Measurements from ENCODE around the gene WSB2. TPM values are rescaled to one million over a fixed set of nuclear protein-coding genes. Genes with fewer than 3 reads are reported as not detected.

Gene WSB2
- polyA plus RNA-seq, 6 donors from 2014 or later = 5.8 to 12.8 (median 8.3) TPM

DNA sequence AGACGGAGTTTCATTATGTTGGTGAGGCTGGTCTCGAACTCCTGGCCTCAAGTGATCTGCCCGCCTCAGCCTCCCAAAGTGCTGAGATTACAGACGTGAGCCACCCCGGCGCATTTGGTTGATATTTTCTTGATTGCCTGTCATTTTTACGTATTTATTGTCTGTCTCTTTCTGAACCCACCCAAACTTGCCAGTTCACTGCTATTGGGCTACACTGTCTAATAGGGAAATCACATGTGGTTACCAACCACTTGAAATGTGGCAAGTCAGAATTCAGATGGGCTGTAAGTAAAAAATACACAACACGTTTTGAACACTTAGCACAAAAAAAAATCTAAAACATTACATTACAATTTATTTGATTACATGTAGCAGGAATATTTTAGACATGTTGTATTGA, 2.1 kb downstream of the WSB2 start:
- no peaks in the 10 kb centered on the region for H3K27me3 Mint-ChIP-seq
- ATAC-seq (ENCODE audit: low read depth in 2 of 2) = no peak
- H3K27ac Mint-ChIP-seq = peak overlapping the region; percentile 14 to 96 (median 80)
- peak overlapping the region in 3 of 8 donors; percentile 88 to 95 (median 93) for H3K4me3 Mint-ChIP-seq
- DNase-seq = no peak
- H3K4me1 Mint-ChIP-seq = peaks cover 32 to 45% (median 36%) of the 10 kb centered on the region in 3 donors
- H3K9me3 Mint-ChIP-seq = no peaks in the 10 kb centered on the region
- H3K36me3 Mint-ChIP-seq = no peaks in the 10 kb centered on the region

DNA sequence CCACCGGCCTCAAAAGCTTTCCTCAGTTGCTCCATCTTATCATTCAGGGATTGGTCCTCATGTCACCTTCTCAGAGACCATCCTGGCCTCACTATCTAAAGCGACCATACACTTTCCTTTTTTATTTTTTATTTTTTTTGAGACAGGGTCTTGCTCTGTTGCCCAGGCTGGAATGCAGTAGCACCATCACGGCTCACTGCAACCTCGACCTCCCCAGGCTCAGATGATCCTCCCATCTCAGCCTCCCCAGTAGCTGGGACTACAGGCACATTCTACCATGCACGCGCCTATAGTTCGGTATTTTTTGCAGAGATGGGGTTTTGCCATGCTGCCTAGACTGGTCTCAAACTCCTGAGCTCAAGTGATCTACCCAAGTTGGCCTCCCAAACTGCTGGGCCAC, 2.8 kb downstream of the WSB2 start:
- no peak for DNase-seq
- peaks cover 34 to 43% (median 36%) of the 10 kb centered on the region in 3 donors for H3K4me1 Mint-ChIP-seq
- H3K36me3 Mint-ChIP-seq = no peaks in the 10 kb centered on the region
- peak overlapping the region in 1 of 6 donors; percentile 75 for H3K27ac Mint-ChIP-seq
- no peaks in the 10 kb centered on the region for H3K27me3 Mint-ChIP-seq
- peak overlapping the region in 2 of 8 donors; percentile 70 to 95 for H3K4me3 Mint-ChIP-seq
- ATAC-seq (ENCODE audit: low read depth in 2 of 2) = no peak
- no peaks in the 10 kb centered on the region for H3K9me3 Mint-ChIP-seq

DNA sequence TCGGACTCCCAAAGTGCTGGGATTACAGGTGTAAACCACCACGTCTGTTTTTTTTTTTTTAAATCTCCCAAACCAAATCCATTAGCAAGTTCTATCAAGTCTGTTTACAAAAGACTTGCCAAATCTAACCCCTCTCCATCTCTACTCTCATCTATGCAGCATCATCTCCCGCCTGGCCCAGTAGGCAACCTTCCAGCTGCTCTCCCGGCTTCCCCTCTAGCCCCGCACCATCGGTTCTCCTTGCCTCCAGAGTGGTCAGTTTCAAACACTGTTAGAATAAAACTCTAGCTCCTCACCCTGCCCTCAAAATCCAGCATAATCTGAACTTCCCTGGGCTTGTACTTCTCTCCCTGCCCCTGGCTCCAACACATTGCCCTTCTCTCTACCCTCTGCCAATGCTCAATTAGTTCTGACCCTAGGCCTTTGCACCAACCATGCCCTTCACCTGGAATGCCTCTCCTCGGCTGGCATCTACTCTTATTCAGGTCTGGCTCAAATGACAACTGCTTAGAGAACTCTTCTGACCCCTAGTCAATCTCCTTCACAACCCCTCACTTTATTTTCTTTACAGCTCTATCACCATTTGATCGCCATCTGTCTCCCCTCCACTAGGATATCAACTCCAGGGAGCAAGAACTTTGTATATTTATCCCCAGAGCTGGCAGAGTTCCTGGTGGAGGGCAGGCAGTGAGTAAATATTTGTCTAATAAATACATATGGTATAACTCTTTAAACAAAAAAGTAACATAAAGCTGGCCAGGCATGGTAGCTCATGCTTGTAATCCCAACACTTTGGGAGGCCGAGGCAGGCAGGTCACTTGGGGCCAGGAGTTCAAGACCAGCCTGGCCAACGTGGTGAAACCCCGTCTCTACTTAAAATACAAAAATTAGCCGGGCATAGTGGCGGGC, 4.9 kb downstream of the WSB2 start:
- peaks cover 18 to 27% (median 24%) of the 10 kb centered on the region in 3 donors for H3K4me1 Mint-ChIP-seq
- no peaks in the 10 kb centered on the region for H3K27me3 Mint-ChIP-seq
- H3K9me3 Mint-ChIP-seq = no peaks in the 10 kb centered on the region
- H3K36me3 Mint-ChIP-seq = no peaks in the 10 kb centered on the region
- peak overlapping the region in 4 of 6 donors; percentile 3 to 76 (median 6) for H3K27ac Mint-ChIP-seq
- ATAC-seq (ENCODE audit: low read depth in 2 of 2) = no peak
- no peak for DNase-seq
- H3K4me3 Mint-ChIP-seq = no peak overlapping the region

DNA sequence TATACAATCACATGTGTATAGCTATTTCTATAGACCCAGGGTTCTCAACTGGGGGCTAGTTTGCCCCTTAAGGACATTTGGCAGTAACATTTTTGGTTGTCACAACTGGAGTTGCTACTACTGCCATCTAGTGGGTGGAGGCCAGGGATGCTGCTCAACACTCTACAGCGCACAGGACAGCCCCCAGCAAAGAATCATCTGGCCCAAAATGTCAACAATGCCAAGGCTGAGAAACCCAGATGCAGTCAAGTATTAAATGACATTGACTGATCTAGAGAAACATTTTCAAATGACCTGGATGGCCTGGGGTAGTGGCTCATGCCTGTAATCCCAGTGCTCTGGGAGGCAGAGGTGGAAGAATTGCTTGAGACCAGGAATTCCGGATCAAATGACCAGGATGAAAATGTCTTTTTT, 5.8 kb downstream of the WSB2 start:
- Mint-ChIP-seq H3K4me3 (peak overlapping the region in 1 of 8 donors; percentile 68), H3K27ac (peak overlapping the region in 2 of 6 donors; percentile 20 to 26), H3K36me3 (no peaks in the 10 kb centered on the region), H3K9me3 (no peaks in the 10 kb centered on the region), H3K27me3 (no peaks in the 10 kb centered on the region), H3K4me1 (peaks cover 15 to 24% (median 21%) of the 10 kb centered on the region in 3 donors)
- peak; percentile 90 to 92 for ATAC-seq (ENCODE audit: low read depth in 2 of 2)
- peak; percentile 58 for DNase-seq

DNA sequence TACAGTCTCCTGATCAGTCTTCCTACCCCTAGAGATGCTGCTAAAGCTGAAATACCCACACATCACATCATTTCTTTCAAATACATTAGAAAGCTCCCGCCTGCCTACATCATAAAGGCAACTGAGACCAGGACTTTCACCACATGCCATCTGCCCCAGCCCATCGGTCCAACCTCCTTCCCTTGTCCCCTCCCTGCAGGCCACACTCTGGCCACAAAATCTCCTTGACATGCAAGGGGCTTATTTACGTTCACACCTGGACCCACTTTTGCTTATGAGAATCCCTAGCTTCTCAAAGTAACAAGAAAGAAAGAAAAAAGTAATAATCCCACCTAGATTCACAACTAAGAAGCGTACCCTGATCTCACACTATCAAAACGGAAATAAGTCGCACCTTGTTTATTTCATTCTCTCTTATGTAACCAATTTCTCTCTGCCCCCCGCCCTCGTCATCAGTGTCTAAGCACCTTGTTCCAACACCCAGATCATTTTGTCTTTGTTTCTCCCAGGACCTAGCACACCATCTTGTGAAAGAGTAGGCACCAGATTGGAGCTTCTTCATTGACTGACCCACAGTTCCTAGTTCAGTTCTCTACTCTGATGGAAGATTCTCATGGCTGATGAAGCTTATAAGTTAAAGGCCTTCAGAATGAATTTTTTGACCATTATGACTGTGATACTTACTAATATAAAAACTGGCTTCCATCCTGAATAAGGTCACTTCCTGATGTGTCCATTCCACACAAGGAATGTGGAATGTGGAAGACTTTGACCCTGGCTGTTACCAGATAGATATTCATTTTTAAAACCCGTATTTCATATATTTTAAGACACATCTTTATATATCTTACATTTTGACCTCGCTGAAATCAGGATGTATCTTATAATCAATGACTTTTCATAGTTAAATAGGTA, 7.7 kb downstream of the WSB2 start:
- Mint-ChIP-seq H3K27ac (peak overlapping the region in 5 of 6 donors; percentile 0 to 51 (median 23)), H3K4me1 (peaks cover 6 to 17% (median 10%) of the 10 kb centered on the region in 3 donors), H3K9me3 (no peaks in the 10 kb centered on the region), H3K36me3 (peaks cover 0 to 5% of the 10 kb centered on the region in 2 donors), H3K4me3 (no peak overlapping the region), H3K27me3 (no peaks in the 10 kb centered on the region)
- DNase-seq (no peak), ATAC-seq (ENCODE audit: low read depth in 2 of 2) (no peak)

DNA sequence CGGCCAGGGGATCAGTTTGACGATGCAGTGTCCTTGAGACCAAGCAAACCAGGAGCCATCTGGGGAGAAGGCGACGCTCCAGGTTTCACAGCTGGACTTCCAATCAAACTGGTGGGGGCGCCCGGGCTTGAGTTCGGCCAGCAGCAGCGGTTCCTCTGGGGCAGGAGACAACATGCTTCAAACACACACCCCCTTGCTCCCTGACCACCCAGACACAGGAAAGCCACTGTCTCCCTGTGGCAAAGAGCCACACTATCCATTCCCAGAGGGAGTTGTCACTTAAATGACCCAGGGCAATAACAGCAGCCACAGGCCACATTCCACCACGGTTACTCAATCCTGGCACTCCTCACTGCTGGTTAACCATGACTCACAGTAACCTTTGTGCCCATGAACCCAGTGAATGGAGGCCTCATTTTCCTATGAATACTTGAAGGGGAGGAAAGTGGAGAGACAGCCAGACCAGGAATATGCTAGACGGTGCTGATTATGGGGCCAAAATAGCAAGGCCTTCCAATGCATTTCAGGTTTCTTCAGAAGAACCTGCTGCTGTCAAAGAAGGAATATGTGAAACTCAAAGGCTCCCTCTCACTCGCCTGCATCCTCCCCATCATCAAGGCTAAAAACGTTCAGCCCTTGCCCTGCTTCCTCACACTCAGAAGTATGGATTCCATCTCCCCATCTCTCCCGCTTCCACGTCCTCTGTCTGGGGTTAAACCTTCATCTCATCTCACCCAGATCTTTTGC, 8.5 kb downstream of the WSB2 start:
- Mint-ChIP-seq H3K4me1 (peaks cover 6 to 17% (median 10%) of the 10 kb centered on the region in 3 donors), H3K27me3 (no peaks in the 10 kb centered on the region), H3K9me3 (no peaks in the 10 kb centered on the region), H3K36me3 (peaks cover 0 to 5% of the 10 kb centered on the region in 2 donors), H3K4me3 (no peak overlapping the region), H3K27ac (peak overlapping the region in 3 of 6 donors; percentile 2 to 58 (median 51))
- no peak for DNase-seq
- no peak for ATAC-seq (ENCODE audit: low read depth in 2 of 2)

DNA sequence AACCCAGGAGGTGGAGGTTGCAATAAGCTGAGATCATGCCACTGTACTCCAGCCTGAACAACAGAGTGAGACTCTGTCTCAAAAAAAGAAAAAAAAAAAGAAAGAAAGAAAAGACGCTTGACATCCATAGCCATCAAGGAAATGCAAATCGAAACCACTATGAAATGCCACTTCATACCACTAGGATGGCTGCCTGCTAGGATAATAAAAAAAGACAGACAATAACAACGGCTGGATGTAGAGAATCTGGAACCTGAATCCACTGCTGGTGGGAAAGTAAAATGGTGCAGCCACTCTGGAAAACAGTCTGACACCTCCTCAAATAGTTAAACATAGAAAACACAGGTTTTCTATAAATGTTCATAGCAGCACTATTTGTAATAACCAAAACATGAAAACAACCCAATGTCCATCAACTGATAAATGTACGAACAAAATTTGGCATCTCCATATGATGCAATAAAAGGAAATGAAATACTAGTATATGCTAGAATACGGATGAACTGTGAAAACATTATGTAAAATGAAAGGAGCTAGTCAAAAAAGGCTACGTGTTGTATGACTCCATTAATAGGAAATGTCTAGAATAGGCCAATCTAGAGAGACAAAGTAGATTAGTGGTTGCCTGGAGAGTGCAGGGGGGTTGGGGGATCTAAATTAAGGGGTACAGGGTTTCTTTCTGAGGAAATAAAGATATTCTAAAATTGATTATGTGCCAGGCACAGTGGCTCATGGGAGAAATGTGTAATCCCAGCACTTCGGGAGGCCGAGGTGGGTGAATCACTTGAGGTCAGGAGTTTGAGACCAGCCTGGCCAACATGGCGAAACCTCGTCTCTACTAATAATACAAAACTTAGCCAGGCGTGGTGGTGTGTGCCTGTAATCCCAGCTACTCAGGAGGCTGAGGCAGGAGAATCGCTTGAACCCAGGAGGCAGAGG, 9.7 kb downstream of the WSB2 start:
- Mint-ChIP-seq H3K9me3 (no peaks in the 10 kb centered on the region), H3K4me3 (no peak overlapping the region), H3K27ac (peak overlapping the region in 1 of 6 donors; percentile 48), H3K4me1 (peaks cover 5 to 17% (median 9%) of the 10 kb centered on the region in 3 donors), H3K27me3 (no peaks in the 10 kb centered on the region), H3K36me3 (peaks cover 0 to 5% of the 10 kb centered on the region in 2 donors)
- DNase-seq (no peak), ATAC-seq (ENCODE audit: low read depth in 2 of 2) (no peak)

DNA sequence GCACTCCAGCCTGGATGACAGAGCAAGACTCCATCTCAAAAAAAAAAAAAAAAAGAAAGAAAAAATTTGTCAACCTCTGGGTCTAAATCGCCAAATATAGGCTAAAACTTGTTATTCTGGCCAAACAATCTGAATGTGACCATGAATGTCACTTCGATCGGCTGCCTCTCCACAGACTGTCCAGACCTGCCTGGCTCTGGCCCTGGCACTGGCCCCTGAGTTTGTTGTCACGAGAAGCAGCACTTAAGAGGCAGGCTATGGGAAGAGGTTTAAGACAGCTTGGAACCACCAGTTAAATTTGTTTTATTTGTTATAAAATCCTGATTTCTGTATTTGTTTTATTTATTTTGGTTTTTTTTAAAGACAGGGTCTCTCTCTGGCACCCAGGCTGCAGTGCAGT, 14.5 kb downstream of the WSB2 start:
- Mint-ChIP-seq H3K4me3 (no peak overlapping the region), H3K27ac (no peak overlapping the region), H3K9me3 (no peaks in the 10 kb centered on the region), H3K4me1 (peaks cover 0 to 4% (median 0%) of the 10 kb centered on the region in 3 donors), H3K36me3 (peaks cover 2 to 18% of the 10 kb centered on the region in 2 donors), H3K27me3 (no peaks in the 10 kb centered on the region)
- DNase-seq = no peak
- no peak for ATAC-seq (ENCODE audit: low read depth in 2 of 2)

DNA sequence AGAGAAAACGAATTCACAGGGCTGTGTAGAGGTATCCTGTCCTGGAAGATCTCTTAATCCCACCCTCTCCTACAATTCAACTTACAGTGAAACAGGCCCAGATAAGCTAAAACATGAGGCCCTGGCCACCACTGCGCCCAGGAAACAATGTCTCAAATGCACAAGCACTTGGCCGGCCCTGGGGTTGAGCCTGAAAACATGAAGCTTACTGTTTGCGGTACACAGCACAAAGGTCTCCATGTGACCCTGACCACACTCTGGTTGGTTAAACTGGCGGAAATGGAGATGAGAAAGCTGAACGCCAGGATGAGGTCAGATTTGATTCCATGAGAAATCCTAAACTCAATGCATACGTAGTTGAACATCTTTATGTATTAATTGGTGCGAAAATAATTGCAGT, 16.4 kb downstream of the WSB2 start:
- Mint-ChIP-seq H3K4me3 (no peak overlapping the region), H3K4me1 (peaks cover 0 to 5% (median 0%) of the 10 kb centered on the region in 3 donors), H3K9me3 (peaks cover 0 to 2% (median 0%) of the 10 kb centered on the region in 7 donors), H3K36me3 (peaks cover 7 to 20% of the 10 kb centered on the region in 2 donors), H3K27me3 (no peaks in the 10 kb centered on the region), H3K27ac (no peak overlapping the region)
- no peak for DNase-seq
- no peak for ATAC-seq (ENCODE audit: low read depth in 2 of 2)

DNA sequence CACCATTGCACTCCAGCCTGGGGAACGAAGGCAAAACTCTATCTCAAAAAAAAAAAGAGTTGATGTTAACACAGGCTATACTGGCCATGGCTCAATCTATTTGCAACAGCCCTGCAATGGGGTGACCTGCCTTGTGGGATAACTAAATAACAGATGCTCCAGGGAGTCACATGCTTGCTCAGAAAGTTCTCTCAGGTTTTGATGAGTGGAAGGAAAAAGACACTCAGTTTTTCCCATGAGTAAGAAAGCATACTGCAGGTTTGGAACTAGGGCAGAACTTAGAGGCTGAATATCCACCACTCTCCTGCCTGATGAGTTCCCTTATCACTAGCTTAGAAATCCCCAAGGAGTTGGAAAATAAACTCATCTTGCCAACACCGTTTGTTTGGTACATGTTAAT, 16.9 kb downstream of the WSB2 start:
- peaks cover 0 to 3% (median 0%) of the 10 kb centered on the region in 3 donors for H3K4me1 Mint-ChIP-seq
- no peak overlapping the region for H3K27ac Mint-ChIP-seq
- DNase-seq (no peak), ATAC-seq (ENCODE audit: low read depth in 2 of 2) (no peak)
- peaks cover 7 to 18% of the 10 kb centered on the region in 2 donors for H3K36me3 Mint-ChIP-seq
- no peaks in the 10 kb centered on the region for H3K27me3 Mint-ChIP-seq
- no peak overlapping the region for H3K4me3 Mint-ChIP-seq
- H3K9me3 Mint-ChIP-seq = peaks cover 0 to 2% (median 0%) of the 10 kb centered on the region in 7 donors

DNA sequence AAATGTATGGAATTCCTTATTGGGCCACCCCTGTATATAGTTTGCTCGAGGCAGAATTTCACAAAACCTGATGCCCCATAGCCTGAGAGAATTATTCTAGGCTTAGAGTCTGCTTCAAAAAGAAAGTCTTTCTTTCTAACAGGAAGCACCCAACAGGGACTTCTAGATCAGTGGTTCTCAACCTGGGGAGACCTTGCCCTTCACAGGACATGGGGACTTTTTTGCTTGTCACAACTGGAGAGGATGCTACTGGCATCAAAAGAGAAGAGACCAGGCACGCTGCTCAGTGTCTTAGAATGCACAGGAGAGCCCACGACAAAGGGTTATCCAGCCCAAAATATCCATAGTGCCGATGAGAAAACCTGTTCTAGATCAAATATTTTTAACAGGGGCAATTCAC, 18.9 kb downstream of the WSB2 start:
- H3K4me1 Mint-ChIP-seq = peaks cover 0 to 3% (median 0%) of the 10 kb centered on the region in 3 donors
- H3K9me3 Mint-ChIP-seq = peaks cover 0 to 2% (median 0%) of the 10 kb centered on the region in 7 donors
- H3K27ac Mint-ChIP-seq = no peak overlapping the region
- DNase-seq = no peak
- H3K27me3 Mint-ChIP-seq = no peaks in the 10 kb centered on the region
- H3K36me3 Mint-ChIP-seq = peaks cover 7 to 18% of the 10 kb centered on the region in 2 donors
- ATAC-seq (ENCODE audit: low read depth in 2 of 2) = no peak
- H3K4me3 Mint-ChIP-seq = no peak overlapping the region

DNA sequence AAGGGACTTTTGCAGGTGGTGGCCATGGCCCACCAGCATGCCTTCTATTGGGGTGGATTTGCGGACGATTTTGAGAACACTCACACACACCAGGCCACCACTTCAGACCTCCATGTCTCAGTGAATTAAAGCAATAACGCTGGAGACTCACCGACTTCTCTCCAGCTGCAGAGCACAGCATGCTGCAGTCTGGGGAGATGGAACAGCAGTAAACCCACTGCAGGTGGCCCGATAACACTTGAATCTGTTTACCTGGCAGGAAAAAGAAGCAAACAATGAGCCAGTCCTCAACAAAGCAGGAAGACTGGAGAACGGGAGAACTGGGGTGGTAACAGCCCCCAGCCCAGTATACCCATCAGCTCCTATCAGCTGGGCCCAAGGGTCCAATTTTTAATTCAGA, 22.8 kb downstream of the WSB2 start:
- H3K27ac Mint-ChIP-seq = peak overlapping the region in 1 of 6 donors; percentile 52
- no peak overlapping the region for H3K4me3 Mint-ChIP-seq
- H3K4me1 Mint-ChIP-seq = peaks cover 9 to 14% (median 10%) of the 10 kb centered on the region in 3 donors
- H3K36me3 Mint-ChIP-seq = peaks cover 7 to 25% of the 10 kb centered on the region in 2 donors
- ATAC-seq (ENCODE audit: low read depth in 2 of 2) (no peak), DNase-seq (no peak)
- peaks cover 0 to 2% (median 0%) of the 10 kb centered on the region in 7 donors for H3K9me3 Mint-ChIP-seq
- H3K27me3 Mint-ChIP-seq = no peaks in the 10 kb centered on the region

All from naive B cell (primary cell).